HG03066 (cell line): Measurements from ENCODE around the gene DNTT.

Source experiments
- ATAC-seq: cut with Tn5 transposase; IDR thresholded peaks from one replicate; pipeline ENCODE4 v1.9.1; 2021; ENCODE audit warnings: low read depth; ENCODE audit not compliant: unreplicated experiment

The DNTT gene

GRCh38 chr10:96275685-96276418 is 28.4 kb upstream of the DNTT start:
- ATAC-seq = no peak

- no peak for ATAC-seq
These were observed 27.8 kb upstream of the DNTT start for GRCh38 chr10:96276426-96276825.

GRCh38 chr10:96276831-96277230 is 27.4 kb upstream of the DNTT start:
- no peak for ATAC-seq

GRCh38 chr10:96279191-96279641 is 25.0 kb upstream of the DNTT start:
- ATAC-seq = no peak

- ATAC-seq = no peak
These were observed 23.4 kb upstream of the DNTT start for GRCh38 chr10:96280859-96281258.

GRCh38 chr10:96281444-96282029 is 22.7 kb upstream of the DNTT start:
- no peak for ATAC-seq

- ATAC-seq = no peak
These were observed 20.9 kb upstream of the DNTT start for GRCh38 chr10:96283351-96283750.

- ATAC-seq = no peak
These were observed 20.5 kb upstream of the DNTT start for GRCh38 chr10:96283756-96284155.

GRCh38 chr10:96285331-96285752 is 18.9 kb upstream of the DNTT start:
- no peak for ATAC-seq

- peak; percentile 61 for ATAC-seq
These were observed 16.7 kb upstream of the DNTT start for GRCh38 chr10:96287392-96288105.

GRCh38 chr10:96288151-96288621 is 16.0 kb upstream of the DNTT start:
- ATAC-seq = peak; percentile 61

- no peak for ATAC-seq
These were observed 14.9 kb upstream of the DNTT start for GRCh38 chr10:96289218-96289910.

GRCh38 chr10:96290368-96291133 is 13.7 kb upstream of the DNTT start:
- no peak for ATAC-seq

GRCh38 chr10:96292971-96293920 is 11.0 kb upstream of the DNTT start:
- peak; percentile 57 for ATAC-seq

- no peak for ATAC-seq
These were observed 8.8 kb upstream of the DNTT start for GRCh38 chr10:96295475-96295874.

GRCh38 chr10:96297486-96297885 is 6.7 kb upstream of the DNTT start:
- no peak for ATAC-seq

- ATAC-seq = no peak
These were observed 5.9 kb upstream of the DNTT start for GRCh38 chr10:96298362-96298761.

GRCh38 chr10:96299383-96299782 is 4.9 kb upstream of the DNTT start:
- ATAC-seq = no peak

GRCh38 chr10:96301616-96302015 is 2.6 kb upstream of the DNTT start:
- no peak for ATAC-seq
